ACC112 (cell line): ENCODE measurements around the gene ADCY3.
A peak's percentile ranks its signal among the peaks of the same experiment; 100 is the strongest.

Source experiments
- H2AFZ ChIP-seq: fragments of 200-600 bp; sonication (generic); one replicate; pipeline ENCODE4 v1.6.0; 2017; ENCODE audit warnings: antibody characterized with exemption, low read length; ENCODE audit not compliant: unreplicated experiment
- H3K27ac ChIP-seq: fragments of 200-600 bp; sonication (generic); 2 replicates; pipeline ENCODE4 v1.5.1; 2014; ENCODE audit warnings: low read depth, mild to moderate bottlenecking, antibody characterized with exemption, low read length, moderate library complexity
- H3K27me3 ChIP-seq: fragments of 200-600 bp; sonication (generic); 2 replicates; pipeline ENCODE4 v1.6.1; 2014; ENCODE audit warnings: mild to moderate bottlenecking, antibody characterized with exemption, low read length, moderate library complexity, mixed read lengths; ENCODE audit not compliant: insufficient read depth
- H3K36me3 ChIP-seq: fragments of 200-600 bp; sonication (generic); 2 replicates; pipeline ENCODE4 v1.6.1; 2016; ENCODE audit warnings: mild to moderate bottlenecking, antibody characterized with exemption, low read length, moderate library complexity, mixed read lengths; ENCODE audit not compliant: insufficient read depth
- H3K4me1 ChIP-seq: fragments of 200-600 bp; sonication (generic); one replicate; pipeline ENCODE4 v1.6.1; 2016; ENCODE audit warnings: low read length, mixed read lengths; ENCODE audit not compliant: insufficient read depth, unreplicated experiment, control insufficient read depth
- H3K4me3 ChIP-seq: fragments of 200-600 bp; sonication (generic); 2 replicates; pipeline ENCODE4 v1.5.1; 2014; ENCODE audit warnings: mild to moderate bottlenecking, low read depth, low read length
- H3K79me2 ChIP-seq: fragments of 200-600 bp; sonication (generic); one replicate; pipeline ENCODE4 v1.6.0; 2016; ENCODE audit warnings: low read length; ENCODE audit not compliant: control insufficient read depth, unreplicated experiment, insufficient read depth

Gene ADCY3

DNA sequence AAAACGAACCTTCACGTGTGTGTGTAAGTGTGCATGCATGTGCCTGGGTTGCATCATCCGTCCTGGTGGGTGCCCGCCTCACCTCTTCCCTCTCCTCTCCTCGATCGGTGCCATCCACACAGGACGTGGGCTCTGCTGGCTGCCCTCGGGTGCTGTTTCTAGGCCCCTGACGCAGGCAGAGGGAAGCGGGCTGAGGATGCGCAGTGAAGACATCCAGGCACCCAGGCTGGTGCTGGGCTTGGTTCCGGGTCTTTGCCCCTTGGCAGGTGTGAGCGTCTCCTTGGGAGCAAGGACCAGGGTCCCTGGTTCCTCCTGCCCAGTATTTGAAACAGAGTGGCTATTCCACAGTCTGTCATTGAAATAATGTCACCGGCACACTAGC lies 6.2 kb upstream of the ADCY3 start:
- Histone ChIP-seq H3K4me1 (peaks cover 8% of the 10 kb centered on the region), H3K4me3 (no peak overlapping the region), H3K36me3 (no peaks in the 10 kb centered on the region), H2AFZ (no peak overlapping the region), H3K27me3 (no peaks in the 10 kb centered on the region), H3K27ac (no peak overlapping the region), H3K79me2 (no peaks in the 10 kb centered on the region)

- Histone ChIP-seq H3K27me3 (no peaks in the 10 kb centered on the region), H3K27ac (no peak overlapping the region), H3K36me3 (no peaks in the 10 kb centered on the region), H3K79me2 (no peaks in the 10 kb centered on the region), H3K4me1 (peaks cover 8% of the 10 kb centered on the region), H3K4me3 (no peak overlapping the region), H2AFZ (no peak overlapping the region)
Measured at GRCh38 chr2:24925815-24926214, 5.8 kb upstream of the ADCY3 start.

DNA sequence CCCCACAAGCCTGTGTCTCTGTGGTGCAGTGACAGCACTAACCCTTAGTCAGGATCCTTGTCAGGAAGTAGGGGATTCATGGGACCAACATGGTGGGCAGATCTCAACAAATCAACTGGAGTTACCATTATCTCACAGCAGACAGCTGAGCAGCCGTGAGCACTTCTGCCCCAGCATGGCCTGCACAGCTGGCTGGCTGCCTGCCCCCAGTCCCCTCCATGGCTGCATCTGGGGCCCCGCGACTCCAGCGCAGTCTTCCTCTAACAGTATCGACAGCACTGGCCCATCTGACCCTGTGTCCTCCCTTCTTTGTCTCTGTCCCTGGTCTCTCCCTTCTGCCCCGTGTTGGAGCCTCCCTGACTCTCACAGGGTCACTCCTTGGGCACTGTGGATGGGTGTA lies 4.7 kb upstream of the ADCY3 start:
- peaks cover 8% of the 10 kb centered on the region for H3K4me1 ChIP-seq
- no peak overlapping the region for H3K27ac ChIP-seq
- H3K27me3 ChIP-seq, result no peaks in the 10 kb centered on the region
- H3K36me3 ChIP-seq, result no peaks in the 10 kb centered on the region
- no peaks in the 10 kb centered on the region for H3K79me2 ChIP-seq
- no peak overlapping the region for H3K4me3 ChIP-seq
- no peak overlapping the region for H2AFZ ChIP-seq

- Histone ChIP-seq H3K27ac (no peak overlapping the region), H3K27me3 (no peaks in the 10 kb centered on the region)
Measured at GRCh38 chr2:24924266-24924665, 4.2 kb upstream of the ADCY3 start.

GRCh38 chr2:24923106-24923505 lies 3.1 kb upstream of the ADCY3 start:
- H3K79me2 ChIP-seq, result no peaks in the 10 kb centered on the region
- no peak overlapping the region for H2AFZ ChIP-seq
- no peaks in the 10 kb centered on the region for H3K27me3 ChIP-seq
- H3K4me1 ChIP-seq, result peaks cover 8% of the 10 kb centered on the region
- no peaks in the 10 kb centered on the region for H3K36me3 ChIP-seq
- no peak overlapping the region for H3K4me3 ChIP-seq
- no peak overlapping the region for H3K27ac ChIP-seq

More at GRCh38 chr2:24924266-24924665, 4.2 kb upstream of the ADCY3 start:
- no peaks in the 10 kb centered on the region for H3K36me3 ChIP-seq
- H3K79me2 ChIP-seq, result no peaks in the 10 kb centered on the region
- no peak overlapping the region for H2AFZ ChIP-seq
- H3K4me1 ChIP-seq, result peaks cover 8% of the 10 kb centered on the region
- H3K4me3 ChIP-seq, result no peak overlapping the region

DNA sequence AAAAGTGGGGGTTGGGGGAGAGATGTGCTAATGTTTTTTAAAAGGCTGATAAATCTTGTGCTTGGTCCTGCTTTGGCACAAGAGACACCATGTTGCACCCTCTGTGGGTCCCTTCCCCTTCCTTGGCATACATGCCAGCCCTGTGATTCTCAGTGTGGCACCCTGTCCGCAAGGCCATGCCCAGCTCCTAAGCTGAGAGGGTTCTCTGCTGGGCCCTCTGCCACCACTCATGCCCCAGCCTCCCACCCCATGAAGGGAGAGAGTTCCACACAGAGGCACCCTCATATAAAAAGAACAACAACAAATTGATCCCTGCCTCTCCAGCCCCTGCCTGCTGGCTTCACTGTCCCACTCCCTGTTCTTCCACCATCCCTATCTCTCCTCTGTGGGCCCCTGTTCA lies 2.5 kb upstream of the ADCY3 start:
- Histone ChIP-seq H3K79me2 (no peaks in the 10 kb centered on the region), H3K36me3 (no peaks in the 10 kb centered on the region), H3K4me1 (peaks cover 8% of the 10 kb centered on the region), H2AFZ (no peak overlapping the region), H3K27me3 (no peaks in the 10 kb centered on the region), H3K4me3 (no peak overlapping the region), H3K27ac (no peak overlapping the region)

DNA sequence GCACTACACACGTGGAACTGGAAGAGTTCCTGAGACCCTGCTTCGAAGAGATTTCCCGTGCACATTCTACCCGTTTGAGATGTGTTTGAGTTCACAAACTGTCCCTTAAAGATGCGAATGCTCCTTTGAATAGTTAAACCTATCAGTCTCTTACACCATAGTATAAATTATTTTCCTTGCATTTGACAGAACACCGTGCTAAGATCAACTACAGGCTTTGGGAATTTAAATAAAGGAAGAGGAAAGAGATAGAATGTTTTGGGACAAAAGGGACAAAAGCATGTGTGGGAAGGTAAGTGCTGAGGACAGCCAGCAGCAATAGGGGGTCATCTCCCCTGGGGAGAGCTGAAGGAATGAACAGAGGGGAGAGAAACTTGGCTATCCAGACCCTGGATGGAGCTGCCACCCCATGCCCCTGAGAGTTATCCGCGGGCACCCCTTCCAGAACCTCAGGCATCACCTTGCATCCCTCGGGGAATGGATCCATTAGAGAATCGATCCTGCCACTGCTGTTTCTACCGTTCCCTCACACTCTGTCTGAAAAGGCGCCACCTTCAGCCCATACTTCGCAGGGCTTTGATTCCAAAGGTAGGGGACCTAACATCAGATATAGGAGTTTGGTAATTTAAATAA lies 888 bp upstream of the ADCY3 start:
- Histone ChIP-seq H3K27ac (no peak overlapping the region), H3K79me2 (no peaks in the 10 kb centered on the region), H3K27me3 (no peaks in the 10 kb centered on the region), H3K4me1 (peaks cover 9% of the 10 kb centered on the region), H3K4me3 (peak overlapping the region; percentile 86), H2AFZ (peak overlapping the region; percentile 68), H3K36me3 (no peaks in the 10 kb centered on the region)

DNA sequence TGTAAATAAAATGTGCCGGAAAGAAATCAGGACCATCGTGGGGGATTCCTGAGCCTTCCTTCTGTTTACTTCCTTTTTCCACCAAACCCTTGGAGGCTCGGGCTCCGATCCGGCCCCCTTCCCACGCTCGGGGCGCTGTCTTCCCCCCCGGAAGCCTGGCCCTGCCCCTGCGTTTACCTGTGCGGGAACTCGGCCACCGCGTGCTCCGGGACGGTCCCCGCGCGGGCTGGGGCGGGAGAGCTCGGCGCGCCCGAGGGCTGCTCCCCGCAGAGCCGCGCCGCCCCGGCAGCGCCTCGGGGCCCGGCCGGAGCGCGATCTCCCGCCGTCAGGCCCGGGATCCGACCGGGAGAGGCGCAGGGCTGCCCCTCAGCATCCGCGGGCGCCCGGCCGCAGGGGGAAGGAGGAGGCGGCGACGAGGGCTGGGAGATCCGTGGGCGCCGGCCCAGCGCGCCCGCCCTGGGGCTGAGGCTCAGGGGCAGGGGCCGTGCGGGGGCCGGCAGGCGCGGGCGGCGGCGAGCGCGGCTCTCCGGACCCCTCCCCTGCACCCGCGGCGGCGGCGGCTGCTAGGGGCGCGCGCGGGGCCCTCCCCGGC lies 435 bp downstream of the ADCY3 start:
- Histone ChIP-seq H3K36me3 (no peaks in the 10 kb centered on the region), H2AFZ (peak overlapping the region; percentile 74), H3K79me2 (no peaks in the 10 kb centered on the region), H3K4me3 (peak overlapping the region; percentile 86), H3K27ac (no peak overlapping the region), H3K27me3 (no peaks in the 10 kb centered on the region), H3K4me1 (peaks cover 12% of the 10 kb centered on the region)

GRCh38 chr2:24919037-24919505 lies 966 bp downstream of the ADCY3 start:
- peak overlapping the region; percentile 86 for H3K4me3 ChIP-seq
- H3K79me2 ChIP-seq, result no peaks in the 10 kb centered on the region
- H3K27ac ChIP-seq, result no peak overlapping the region
- H3K27me3 ChIP-seq, result no peaks in the 10 kb centered on the region
- H3K36me3 ChIP-seq, result no peaks in the 10 kb centered on the region
- peaks cover 12% of the 10 kb centered on the region for H3K4me1 ChIP-seq
- H2AFZ ChIP-seq, result peak overlapping the region; percentile 74

- Histone ChIP-seq H2AFZ (peak overlapping the region; percentile 74), H3K4me3 (peak overlapping the region; percentile 86), H3K79me2 (peaks cover under 1% of the 10 kb centered on the region), H3K36me3 (no peaks in the 10 kb centered on the region), H3K27ac (no peak overlapping the region), H3K27me3 (no peaks in the 10 kb centered on the region), H3K4me1 (peaks cover 12% of the 10 kb centered on the region)
Measured at GRCh38 chr2:24918326-24919036, 1.6 kb downstream of the ADCY3 start.
